T-helper 1 cell treated with Interleukin-12 subunit alpha and Interleukin-12 subunit beta and Interleukin-4 antibody, amounts not matched to agents 30 ng/mL and 1 ng/mL, for 36 hours (primary cell): ENCODE measurements around the gene NMRK2. TPM values are rescaled to one million over a fixed set of nuclear protein-coding genes. Genes with fewer than 3 reads are reported as not detected.
"Not testable (repeated sequence)": the region's sequence is repeated elsewhere in the genome, so short reads cannot be mapped to it uniquely, and the experiment has no call there.

Experiments used
- intact Hi-C: fragments of 100-400 bp; cut with micrococcal nuclease; formaldehyde crosslinking; loops from one replicate; pipeline ENCODE4 v1.15.1; 2024
- total RNA-seq: library from RNA; stranded (reverse); gene quantifications from 2 replicates; pipeline ENCODE4 v1.2.3, GENCODE V29; 2022

The NMRK2 gene
- total RNA-seq, 1 donor from 2014 or later: not detected

GRCh38 chr19:3964256-3965194, 31.7 kb downstream of the NMRK2 start:
- intact Hi-C loops: no loop called here

- intact Hi-C loops: no loop called here
Measured at GRCh38 chr19:3966051-3967017, 33.5 kb downstream of the NMRK2 start.

- intact Hi-C loops: not testable (repeated sequence)
Measured at GRCh38 chr19:3967983-3968382, 35.1 kb downstream of the NMRK2 start.

DNA sequence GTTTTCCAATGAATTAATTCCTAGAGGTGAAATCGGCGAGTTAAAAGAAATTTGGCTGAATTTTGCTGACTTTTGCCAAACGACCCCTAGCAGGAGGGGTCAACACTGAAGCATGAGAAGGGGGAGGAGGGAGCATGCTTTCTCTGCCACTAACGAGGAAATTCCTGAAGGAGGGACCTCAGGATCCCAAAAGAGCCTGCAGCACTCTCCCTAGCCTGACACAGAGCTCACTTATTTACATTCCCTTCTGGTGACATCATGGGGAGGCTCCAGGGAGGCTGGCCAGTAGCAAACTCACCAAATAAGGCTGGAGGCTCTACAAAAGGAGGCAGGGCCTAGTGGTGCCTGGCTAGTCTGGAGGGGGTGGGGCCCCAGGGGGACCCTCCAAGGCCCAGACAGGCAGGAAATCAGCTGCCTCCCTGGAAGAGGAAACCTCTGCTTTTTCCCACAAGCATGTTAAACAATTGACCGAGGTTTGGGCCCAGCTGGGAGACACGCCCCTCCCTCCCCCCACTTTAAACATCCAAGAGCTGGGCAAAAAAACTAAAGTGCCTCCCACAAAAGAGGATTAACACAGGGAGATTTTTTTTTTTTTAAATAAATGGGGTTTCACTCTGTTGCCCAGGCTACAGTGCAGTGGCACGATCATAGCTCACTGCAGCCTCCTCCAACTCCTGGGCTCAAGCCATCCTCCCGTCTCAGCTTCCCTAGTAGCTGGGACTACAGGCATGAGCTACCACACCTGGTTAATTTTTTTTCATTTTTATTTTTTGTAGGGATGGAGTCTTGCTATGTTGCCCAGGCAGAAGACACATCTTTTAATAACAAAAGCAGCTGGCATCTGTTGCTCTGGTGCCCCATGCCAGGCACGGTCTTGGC, 35.9 kb downstream of the NMRK2 start:
- intact Hi-C loops: no loop called here

DNA sequence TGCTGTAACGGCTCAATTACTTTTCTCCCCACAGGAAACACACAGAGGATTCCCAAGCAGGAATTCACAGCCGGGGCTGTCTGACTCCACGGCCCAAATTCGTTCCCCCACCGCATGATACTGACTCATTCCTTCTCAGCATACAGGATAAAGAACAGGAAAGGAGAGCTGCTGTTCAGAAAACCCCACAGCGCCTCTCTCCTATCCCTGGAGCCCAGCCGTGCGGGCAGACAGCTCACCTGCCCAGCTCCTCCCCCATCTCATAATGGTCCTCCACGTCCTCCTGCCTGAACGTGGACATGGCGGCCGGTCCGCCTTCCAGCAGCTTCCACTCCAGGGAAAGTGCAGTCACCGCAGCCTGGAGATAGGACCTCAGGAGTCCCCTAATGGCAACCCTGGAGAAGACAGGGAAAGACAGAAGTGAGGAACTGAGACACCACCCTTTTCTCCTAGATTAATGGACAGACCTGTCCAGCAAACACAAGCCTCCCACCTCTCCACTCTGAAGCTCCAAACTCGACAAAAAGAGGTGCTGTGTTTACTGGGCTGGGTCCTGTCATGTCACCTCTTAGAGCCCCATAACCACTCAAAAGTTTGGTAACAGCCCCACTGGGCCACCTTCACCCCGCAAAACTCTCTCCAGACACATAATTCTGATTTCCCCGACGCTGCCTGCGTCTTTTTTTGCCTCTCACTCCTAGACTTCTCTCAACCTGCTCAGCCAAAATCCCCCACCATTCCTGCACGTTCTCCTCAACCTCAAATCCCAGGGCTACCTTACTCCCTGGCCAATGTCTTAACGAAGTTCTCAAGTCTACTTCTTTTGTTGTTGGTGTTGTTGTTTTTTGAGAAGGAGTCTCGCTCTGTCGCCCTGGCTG, 36.8 kb downstream of the NMRK2 start:
- intact Hi-C loops: no loop called here

DNA sequence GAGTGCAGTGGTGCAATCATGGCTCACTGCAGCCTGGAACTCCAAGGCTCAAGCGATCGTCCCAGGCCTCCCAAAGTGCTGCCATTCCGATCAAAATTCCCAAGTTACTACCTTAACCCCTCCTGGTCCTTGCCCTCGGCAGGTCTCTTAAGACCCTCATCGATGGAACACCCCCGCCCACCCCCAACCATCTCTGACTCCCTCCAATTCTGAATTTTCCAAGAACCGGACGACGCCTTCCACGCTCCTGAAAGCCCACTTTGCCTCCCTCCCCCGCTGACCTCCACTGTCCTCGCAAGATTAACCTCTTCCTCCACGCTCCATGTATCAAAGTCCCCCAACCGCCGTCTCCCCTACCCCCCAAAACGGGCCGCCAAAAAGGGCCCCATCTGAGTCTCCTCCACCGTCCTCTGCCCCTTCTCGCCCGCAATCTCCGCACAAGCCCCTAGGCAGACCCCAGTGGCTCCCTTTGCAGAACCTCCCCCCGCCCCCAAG, 37.5 kb downstream of the NMRK2 start:
- intact Hi-C loops: no loop called here

DNA sequence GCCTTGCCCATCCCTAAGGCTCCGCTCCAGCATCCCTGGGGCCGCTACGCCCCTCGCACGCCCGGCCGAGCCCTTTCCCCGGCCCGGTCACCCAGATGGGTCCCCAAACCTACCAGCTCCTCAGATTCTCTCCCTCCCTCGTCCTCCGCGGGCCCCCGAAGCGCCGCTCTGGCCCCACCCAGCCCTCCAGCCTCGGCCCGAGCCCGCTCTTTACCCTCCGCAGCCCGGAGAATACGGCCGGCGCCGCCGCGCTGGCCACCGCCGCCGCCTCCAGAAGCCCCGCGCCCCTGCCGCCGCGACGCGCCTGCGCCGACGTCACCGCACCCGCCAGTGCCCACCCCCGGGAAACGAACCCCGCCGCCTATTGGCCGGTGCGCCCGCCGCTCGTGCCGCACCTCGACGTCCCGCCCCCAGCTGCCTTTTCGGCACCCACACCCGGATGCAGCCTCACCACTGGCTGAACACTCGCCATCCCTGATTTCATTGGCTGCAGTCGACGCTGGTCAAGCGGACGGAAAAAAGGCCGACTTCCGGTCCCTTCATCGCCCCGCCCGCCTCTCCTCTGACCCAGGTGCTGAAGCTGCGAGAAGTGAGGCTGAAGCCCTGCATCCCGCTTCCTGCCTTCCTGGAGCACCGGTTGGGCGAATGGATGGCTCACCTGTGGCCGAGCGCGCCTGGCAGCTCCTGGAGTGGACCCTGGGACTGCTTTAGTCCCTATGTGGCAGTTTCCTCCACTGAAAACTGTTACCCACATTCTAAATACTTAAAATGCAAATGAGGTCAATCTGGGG, 38.1 kb downstream of the NMRK2 start, which contains the start of gene DAPK3:
DAPK3 (minus strand) TSS at position 292 of the 791 bp plus-strand sequence. CDS start 1,364 bp downstream, outside the sequence.
- intact Hi-C loops: loop anchor here (1.0 kb wide), 2 partner anchors 14 to 36 kb away; partner anchors contain the start of genes EEF2 and PIAS4

GRCh38 chr19:3975144-3975543, 42.3 kb downstream of the NMRK2 start:
- intact Hi-C loops: no loop called here

- intact Hi-C loops: no loop called here
Measured at GRCh38 chr19:3975637-3976087, 42.8 kb downstream of the NMRK2 start.

DNA sequence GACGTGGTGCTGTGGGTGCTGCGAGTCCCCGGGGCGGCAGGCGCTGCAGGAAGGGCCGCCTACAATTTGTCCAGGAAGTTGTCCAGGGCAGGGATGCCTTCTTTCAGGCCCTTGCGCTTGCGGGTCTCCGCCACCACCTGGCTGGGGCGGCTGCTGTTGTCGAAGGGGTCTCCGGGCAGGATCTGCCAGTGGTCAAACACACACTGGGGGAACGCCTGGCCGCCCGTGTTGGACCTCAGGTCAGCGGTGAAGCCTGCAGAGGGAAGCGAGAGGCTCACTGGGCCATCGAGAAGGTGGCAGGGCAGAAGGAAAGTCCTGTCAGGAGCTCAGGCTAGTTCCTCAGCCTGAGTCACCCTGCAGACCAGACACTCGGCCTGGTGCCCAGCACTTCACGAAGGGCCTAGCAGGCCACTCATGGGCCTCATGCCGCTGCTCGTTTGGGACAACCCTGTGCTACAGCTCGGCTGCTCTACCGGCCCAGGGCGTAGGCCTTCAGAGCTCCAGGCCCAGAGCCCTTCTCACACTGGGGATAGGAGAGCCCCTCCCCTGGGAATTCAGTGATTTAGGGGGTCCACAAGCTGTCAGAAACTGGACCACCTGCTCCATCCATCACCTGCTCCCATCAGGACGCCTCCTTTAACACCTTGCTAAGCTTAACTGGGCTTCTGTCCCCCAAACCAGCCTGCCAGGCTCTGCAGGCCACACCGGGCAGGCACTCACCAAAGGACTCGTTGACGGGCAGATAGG, 43.8 kb downstream of the NMRK2 start:
- intact Hi-C loops: no loop called here

- intact Hi-C loops: no loop called here
Measured at GRCh38 chr19:3977242-3978143, 44.6 kb downstream of the NMRK2 start.

DNA sequence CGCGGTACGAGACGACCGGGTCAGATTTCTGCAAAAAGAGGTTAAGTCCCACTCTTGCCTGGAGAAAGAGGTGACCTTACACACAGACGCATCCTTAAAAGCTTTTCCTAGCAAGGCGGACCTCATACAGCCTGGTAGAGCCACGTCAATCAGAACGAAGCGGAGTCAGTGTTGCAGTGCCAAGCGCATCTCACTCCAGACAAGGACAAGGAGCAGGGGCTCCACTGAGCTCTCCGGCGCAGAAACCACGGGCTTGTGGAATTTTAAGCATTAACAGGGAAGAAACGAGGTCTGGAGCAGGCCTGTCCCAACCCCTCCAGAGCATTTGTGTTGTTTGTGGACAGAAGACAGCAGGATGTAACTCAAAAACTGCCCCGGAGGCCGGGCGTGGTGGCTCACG, 45.3 kb downstream of the NMRK2 start:
- intact Hi-C loops: no loop called here

- intact Hi-C loops: no loop called here
Measured at GRCh38 chr19:3979289-3979673, 46.4 kb downstream of the NMRK2 start.

GRCh38 chr19:3979674-3980352, 46.9 kb downstream of the NMRK2 start:
- intact Hi-C loops: loop anchor here (10.0 kb wide), 1 partner anchor 475 kb away; the partner anchor contains the start of genes DOHH and FZR1

DNA sequence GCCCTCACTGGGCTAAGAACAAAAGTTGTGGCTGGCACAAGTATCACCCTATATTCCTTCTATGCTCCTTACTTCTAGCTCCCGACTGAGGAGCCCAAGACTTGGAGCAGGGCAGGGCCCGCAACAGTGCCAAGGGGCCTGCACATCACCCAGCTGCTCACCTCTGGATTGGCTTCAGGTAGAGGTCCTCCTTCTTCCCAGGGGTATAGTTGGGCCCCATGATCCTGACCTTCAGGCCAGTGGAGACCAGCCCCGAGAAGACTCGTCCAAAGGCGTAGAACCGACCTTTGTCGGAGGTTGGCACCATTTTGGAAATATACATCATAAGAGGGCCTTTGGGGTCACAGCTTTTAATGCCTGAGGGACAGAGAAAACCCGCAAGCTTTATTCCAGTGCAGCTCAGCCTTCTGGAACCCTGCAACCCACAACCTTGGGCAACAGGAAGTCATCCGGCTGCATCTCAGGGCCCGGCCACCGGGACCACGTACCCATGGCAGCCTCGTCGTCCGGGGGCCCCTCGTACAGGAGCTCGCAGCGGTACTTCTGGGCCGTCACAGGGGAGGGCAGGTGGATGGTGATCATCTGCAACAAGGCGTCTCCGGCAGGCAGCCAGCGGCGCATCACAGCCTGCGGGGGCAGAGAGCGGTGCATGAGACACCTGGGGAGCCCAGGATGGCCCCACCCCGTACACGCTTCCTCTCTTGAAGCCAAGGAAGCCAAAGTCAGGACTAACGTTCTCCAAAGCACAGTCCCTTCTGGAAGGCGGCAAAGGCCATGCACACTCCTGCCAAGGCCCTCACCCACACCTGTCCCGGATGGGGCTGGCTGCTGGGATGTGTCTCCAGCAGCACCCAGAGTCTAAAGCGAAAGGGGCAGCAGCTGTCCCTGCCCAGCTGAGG, 47.7 kb downstream of the NMRK2 start:
- intact Hi-C loops: loop anchor here (10.0 kb wide), 1 partner anchor 476 kb away; the partner anchor contains the start of genes DOHH and FZR1
